NCI-H146 treated with DMSO at 0.1 percent for 48 hours (cell line): ENCODE data around the gene CDK15.
A peak's percentile ranks its signal among the peaks of the same experiment; 100 is the strongest.
"Not testable (repeated sequence)": the region's sequence is repeated elsewhere in the genome, so short reads cannot be mapped to it uniquely, and the experiment has no call there.

Experiments used
- DNase-seq: peaks from one replicate; lab custom pipeline; 2025; ENCODE audit not compliant: unreplicated experiment; lab: John Stamatoyannopoulos, UW

Gene CDK15

DNA sequence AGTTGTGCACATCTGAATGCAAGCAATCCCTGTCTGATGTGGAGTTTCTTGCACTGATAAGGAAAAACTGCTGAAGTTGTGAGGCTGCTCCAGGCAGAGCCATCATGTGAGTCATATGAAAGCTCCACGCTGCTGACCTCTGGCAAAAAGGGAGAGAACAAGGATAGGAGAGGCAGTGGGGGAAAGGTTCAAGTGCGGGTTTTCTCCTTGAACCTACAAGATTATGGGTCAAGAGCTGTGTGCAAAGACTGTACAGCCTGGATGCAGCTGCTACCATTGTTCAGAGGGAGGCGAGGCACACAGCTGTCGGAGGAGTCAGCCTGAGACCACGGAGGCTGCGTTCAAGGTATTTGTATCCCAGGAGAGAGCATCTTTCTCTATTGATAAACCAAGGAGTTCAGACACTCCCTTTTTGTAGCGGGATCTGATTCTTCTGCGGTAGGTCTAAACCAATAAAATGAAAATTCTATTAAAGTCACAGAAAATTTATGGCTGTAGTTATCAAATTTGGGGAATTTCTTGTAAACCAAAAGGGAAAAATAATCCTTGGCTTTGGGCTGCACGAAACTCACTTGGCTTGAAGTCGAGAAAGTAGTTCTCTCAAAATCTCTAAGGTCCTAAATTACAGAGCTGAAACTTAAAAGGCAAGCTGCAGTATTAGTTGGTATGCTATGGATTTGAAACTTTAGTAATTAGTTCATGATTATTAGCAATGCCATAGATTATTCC is at the start of gene CDK15:
Gene CDK15, plus strand, starts transcription at position 96 of the 729 bp plus-strand sequence. Its CDS starts 128 bp downstream, at position 224.
- no peak for DNase-seq

DNA sequence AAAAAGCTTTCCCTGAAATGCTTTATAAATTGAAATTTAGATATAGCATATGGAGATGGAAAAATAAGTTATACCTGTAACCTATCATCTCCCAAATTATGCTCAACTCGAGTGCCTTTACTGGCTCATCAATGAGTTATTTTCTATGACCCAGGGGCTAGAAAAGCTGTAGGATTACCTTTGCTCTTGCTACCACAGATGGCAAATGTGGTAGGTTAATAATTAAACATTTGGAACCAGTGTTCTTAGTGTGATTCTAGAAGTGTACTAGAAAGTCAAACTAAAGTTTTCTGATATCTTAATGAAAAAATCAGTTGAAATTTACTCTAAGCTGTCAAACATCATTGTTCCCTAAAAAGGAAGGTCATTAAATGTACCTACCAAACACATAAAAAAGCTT is 48.1 kb upstream of the CDK15 start:
- no peak for DNase-seq

- no peak for DNase-seq
Observed at GRCh38 chr2:201758873-201759272, 47.5 kb upstream of the CDK15 start.

DNA sequence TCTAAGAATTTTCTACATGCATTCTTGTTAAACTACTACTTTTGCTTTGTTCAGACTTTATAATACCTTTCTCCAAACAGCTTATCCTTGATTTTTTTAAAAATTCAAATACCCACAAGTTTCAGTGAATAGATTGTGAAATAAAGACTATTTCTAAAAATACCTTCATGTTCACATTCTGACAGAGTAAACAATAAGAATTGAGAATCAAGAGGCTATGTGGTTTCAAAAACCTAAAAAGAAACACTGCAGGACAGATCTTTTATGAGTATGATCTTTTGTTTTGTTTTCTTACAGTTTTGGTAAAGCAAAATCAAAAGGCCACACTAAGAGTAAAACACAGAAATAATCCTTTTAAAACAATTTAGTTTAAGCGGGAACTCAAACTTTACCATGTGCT is 46.8 kb upstream of the CDK15 start:
- no peak for DNase-seq

DNA sequence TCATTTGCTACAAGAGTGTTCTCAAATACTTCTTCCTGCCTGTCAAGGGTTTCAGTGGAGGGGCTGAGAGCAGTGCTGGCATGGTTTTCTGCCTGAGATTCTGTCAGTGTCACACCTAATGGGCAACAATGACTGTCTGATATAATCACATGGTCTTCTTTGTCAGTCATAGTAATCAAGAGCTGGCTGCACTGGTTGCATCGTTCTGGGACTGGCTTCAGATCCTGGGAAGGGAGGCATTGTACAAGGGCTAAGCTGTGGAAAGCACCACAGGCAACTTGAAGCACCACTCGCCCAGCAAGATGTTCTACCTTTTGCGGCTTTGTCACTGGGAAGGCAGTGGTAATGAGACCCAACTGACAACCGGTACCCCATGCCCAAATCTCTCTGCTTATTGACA is 45.2 kb upstream of the CDK15 start:
- DNase-seq = no peak

- not testable (repeated sequence) for DNase-seq
Observed at GRCh38 chr2:201764469-201764868, 41.9 kb upstream of the CDK15 start.

DNA sequence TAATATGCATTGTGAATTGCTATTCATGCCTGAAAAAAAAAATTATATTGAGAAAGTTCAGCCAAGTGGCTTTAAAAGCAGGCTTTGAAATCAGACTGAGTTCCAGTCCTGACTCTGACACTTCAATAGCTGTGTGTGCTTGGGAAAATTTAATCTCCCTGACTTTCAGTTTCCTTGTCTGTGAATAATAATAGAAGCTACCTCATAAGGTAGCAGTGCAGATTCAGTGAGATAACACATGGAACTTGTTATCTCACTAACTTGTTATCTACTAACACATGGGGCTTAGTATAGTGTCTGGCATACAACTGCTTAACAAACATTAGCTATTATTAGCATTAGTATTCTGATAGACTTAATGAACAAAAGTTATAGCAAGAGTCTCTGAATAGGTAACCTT is 40.5 kb upstream of the CDK15 start:
- DNase-seq = no peak

- DNase-seq = no peak
Observed at GRCh38 chr2:201768918-201769317, 37.4 kb upstream of the CDK15 start.

DNA sequence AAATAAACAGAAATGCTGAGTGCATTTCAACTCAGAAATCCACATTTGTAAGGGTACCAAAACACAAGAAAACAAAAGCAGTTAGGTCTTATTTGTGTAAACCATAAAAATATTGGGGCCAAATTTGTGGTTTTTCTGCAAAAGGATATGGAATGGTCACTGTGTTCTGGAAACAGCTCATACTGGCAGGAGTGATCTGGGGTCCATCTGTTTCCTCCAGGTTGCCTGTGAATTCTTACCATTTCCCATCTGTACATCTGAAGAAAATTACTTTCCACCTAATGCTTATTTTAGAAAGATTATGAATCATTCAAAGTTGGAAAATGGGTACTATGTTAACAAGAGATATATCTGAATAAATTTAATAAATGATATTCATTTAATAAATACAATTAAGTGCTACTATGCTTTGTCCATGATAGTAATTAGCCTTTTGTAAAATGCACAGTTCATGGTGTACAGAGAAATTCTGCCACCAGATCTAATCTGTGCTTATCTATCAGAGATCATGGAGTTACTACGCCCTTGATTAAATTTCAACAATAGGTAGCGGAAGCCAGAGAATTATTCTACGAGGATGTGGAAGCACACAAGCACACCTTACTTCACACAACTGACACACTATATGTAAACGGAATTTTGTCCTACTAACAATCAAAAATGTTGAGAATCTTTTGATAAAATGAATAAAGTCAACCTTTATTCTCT is 36.5 kb upstream of the CDK15 start:
- no peak for DNase-seq

DNA sequence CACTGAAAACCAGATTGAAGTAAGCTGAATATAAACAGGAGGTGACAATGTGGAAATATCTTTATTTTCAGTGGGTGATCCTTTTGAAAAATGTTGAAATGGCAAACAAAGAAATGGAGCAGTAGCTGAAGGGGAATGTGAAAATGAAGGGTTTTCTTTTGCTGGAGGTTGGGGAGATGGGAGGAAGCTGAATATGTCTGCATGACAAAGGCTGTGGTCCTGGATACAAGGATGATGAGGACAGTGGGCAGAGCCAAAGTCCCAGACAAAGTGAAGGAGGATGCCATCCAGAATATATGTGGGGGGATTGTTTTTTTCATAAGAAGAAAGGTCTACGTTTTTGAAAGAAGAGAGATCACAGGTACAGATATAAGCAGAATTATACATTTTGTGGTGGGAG is 32.3 kb upstream of the CDK15 start:
- DNase-seq = no peak

GRCh38 chr2:201774546-201774945 is 31.8 kb upstream of the CDK15 start:
- no peak for DNase-seq

GRCh38 chr2:201775326-201775725 is 31.0 kb upstream of the CDK15 start:
- DNase-seq = no peak

- no peak for DNase-seq
Observed at GRCh38 chr2:201777043-201777442, 29.3 kb upstream of the CDK15 start.

- no peak for DNase-seq
Observed at GRCh38 chr2:201777869-201778268, 28.5 kb upstream of the CDK15 start.

DNA sequence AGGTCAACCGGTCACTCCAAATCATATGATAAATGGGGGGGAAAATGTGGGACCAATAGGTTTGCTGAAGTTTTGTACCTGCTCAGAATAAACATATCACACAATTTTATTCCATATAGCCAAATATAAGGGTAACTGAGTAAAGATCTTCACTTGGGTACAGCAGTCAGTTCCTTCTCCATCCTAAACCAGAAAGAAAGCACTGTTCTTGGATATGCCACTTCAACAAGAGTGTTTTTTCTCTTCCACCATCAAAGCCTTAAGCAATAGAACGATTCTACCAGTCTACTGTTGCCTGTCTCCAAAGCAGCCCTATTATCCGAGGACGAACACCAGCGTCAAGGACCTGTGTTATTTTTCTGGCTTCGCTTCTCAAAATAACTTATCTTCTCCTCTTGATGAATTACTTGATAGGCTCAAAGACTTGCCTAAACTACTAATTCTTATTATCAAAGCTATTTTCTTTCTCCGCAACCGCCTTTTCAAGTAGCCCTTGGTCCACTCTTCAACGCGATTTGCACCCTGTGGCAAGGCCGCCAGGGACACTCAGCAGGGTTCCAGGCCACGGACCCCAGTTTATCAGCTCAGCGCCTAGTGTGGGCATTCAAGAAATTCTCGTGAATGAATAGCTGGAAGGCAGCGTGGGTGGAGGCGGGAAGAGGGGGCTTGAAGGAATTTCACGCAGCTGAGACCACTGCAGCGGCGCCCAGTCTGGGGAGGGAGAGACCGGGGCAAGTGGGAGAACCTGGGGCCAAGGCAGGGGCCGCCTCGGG is 26.2 kb upstream of the CDK15 start:
- DNase-seq = no peak

DNA sequence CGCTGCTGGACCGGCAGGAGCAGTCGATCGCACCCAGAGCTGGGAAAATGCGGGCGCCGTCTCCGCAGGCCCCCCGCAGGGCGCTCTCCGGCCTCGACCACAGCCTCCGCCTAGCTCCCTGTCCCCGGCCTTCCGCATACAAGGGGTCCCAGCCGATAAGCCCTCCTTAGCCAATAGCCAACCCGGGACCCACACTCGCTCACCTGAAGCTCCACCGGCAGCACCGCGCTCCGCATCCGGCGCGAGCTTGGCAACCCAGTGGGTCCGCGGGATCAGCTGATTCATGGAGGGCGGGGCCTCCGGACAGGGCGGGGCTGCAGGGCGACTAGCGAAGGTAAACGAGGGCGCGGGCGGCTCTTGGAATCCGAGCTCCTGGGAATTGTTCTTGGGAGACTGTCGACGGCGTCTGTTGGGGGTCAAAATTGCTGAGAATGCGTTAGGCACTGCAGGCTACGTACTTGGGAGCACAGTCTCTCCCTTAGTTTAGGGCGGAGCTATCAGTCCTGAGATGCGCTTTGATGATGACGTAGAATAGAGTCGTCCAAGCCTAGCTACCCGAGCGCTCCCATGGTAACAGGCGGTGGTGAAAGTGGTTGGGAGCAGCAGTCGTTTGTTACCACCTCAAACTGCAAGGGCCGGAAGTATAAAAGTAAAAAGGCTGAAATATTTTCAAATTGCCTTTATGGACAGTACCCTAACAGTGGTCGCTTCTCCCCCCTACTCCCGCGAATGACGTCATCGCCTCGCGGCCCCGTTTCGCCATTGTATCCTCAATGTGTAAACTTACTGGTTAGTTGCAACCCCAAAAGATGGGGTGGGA is 25.5 kb upstream of the CDK15 start, which contains the start of gene ALS2:
Gene ALS2, minus strand, starts transcription at position 260 of the 820 bp plus-strand sequence. CDS start 12,048 bp downstream, outside the sequence.
- DNase-seq = peak; percentile 94

- DNase-seq = no peak
Observed at GRCh38 chr2:201781557-201782051, 24.7 kb upstream of the CDK15 start.

- no peak for DNase-seq
Observed at GRCh38 chr2:201784563-201784962, 21.8 kb upstream of the CDK15 start.

- no peak for DNase-seq
Observed at GRCh38 chr2:201785135-201785534, 21.2 kb upstream of the CDK15 start.

GRCh38 chr2:201786471-201786870 is 19.9 kb upstream of the CDK15 start:
- no peak for DNase-seq

- no peak for DNase-seq
Observed at GRCh38 chr2:201788371-201788770, 18.0 kb upstream of the CDK15 start.
